C4-2B (cell line): ENCODE measurements around the gene TIGD1.

Experiments used
- CTCF ChIP-seq: fragments of 450-650 bp; conservative IDR thresholded peaks from 2 replicates; pipeline ENCODE4 v1.5.1; 2017; ENCODE audit warnings: mild to moderate bottlenecking
- ZFX ChIP-seq: fragments of 450-650 bp; IDR thresholded peaks from 2 replicates; pipeline ENCODE4 v1.6.1; 2017

DNA sequence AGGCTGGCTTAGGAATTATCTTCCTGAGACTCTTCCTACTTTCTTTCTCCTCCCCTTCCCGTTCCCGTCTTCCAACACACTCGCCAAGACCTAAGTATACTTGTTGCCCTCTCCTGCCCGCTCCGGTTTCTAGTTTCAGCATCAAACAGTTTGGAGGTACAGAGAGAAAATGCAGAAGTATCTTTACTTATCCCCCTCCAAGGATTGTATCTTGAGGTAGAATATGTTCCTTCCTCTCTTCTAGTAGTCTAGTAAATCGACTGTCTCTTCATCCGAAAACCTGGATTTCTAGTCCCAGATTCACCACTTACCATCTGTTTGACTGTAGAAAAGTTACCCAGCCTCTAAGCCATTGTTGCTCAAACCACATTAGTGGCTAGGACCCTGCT, 887 bp upstream of the TIGD1 start:
- TF ChIP-seq CTCF: no peak
- TF ChIP-seq ZFX: no peak
